ENCODE data around the gene KLHL29.

The KLHL29 gene

GRCh38 chr2:23691565-23691964 is 306.6 kb downstream of the KLHL29 start:
- Histone ChIP-seq H3K4me1 (ENCODE audit: control insufficient read depth in 2 of 2, insufficient read depth in 2 of 2, low read length in 2 of 2) (no peaks in the 10 kb centered on the region), H3K27ac (ENCODE audit: low read depth in 2 of 2, low read length in 2 of 2) (no peak overlapping the region), H3K36me3 (ENCODE audit: control insufficient read depth in 2 of 2, insufficient read depth in 2 of 2, low read length in 2 of 2) (peaks cover 0 to 5% of the 10 kb centered on the region in 2 donors), H3K4me3 (ENCODE audit: low read length in 2 of 2) (no peak overlapping the region), H3K9ac (ENCODE audit: low read depth in 1 of 2, low read length in 2 of 2) (no peak overlapping the region), H3K9me3 (ENCODE audit: control insufficient read depth in 2 of 2, low read length in 2 of 2) (no peaks in the 10 kb centered on the region), H3K27me3 (ENCODE audit: control insufficient read depth in 2 of 2, insufficient read depth in 2 of 2, low read length in 2 of 2) (no peaks in the 10 kb centered on the region)

- H3K9me3 ChIP-seq (ENCODE audit: control insufficient read depth in 2 of 2, low read length in 2 of 2) = no peaks in the 10 kb centered on the region
- H3K9ac ChIP-seq (ENCODE audit: low read depth in 1 of 2, low read length in 2 of 2) = no peak overlapping the region
- H3K4me3 ChIP-seq (ENCODE audit: low read length in 2 of 2) = no peak overlapping the region
- H3K36me3 ChIP-seq (ENCODE audit: control insufficient read depth in 2 of 2, insufficient read depth in 2 of 2, low read length in 2 of 2) = peaks cover 0 to 5% of the 10 kb centered on the region in 2 donors
- no peaks in the 10 kb centered on the region for H3K27me3 ChIP-seq (ENCODE audit: control insufficient read depth in 2 of 2, insufficient read depth in 2 of 2, low read length in 2 of 2)
- no peak overlapping the region for H3K27ac ChIP-seq (ENCODE audit: low read depth in 2 of 2, low read length in 2 of 2)
- H3K4me1 ChIP-seq (ENCODE audit: control insufficient read depth in 2 of 2, insufficient read depth in 2 of 2, low read length in 2 of 2) = no peaks in the 10 kb centered on the region
Measured at GRCh38 chr2:23692263-23692662, 307.3 kb downstream of the KLHL29 start.

GRCh38 chr2:23692851-23693605 is 308.0 kb downstream of the KLHL29 start:
- no peaks in the 10 kb centered on the region for H3K9me3 ChIP-seq (ENCODE audit: control insufficient read depth in 2 of 2, low read length in 2 of 2)
- H3K4me1 ChIP-seq (ENCODE audit: control insufficient read depth in 2 of 2, insufficient read depth in 2 of 2, low read length in 2 of 2) = no peaks in the 10 kb centered on the region
- H3K4me3 ChIP-seq (ENCODE audit: low read length in 2 of 2) = no peak overlapping the region
- no peak overlapping the region for H3K9ac ChIP-seq (ENCODE audit: low read depth in 1 of 2, low read length in 2 of 2)
- no peak overlapping the region for H3K27ac ChIP-seq (ENCODE audit: low read depth in 2 of 2, low read length in 2 of 2)
- no peaks in the 10 kb centered on the region for H3K27me3 ChIP-seq (ENCODE audit: control insufficient read depth in 2 of 2, insufficient read depth in 2 of 2, low read length in 2 of 2)
- peaks cover 0 to 5% of the 10 kb centered on the region in 2 donors for H3K36me3 ChIP-seq (ENCODE audit: control insufficient read depth in 2 of 2, insufficient read depth in 2 of 2, low read length in 2 of 2)

DNA sequence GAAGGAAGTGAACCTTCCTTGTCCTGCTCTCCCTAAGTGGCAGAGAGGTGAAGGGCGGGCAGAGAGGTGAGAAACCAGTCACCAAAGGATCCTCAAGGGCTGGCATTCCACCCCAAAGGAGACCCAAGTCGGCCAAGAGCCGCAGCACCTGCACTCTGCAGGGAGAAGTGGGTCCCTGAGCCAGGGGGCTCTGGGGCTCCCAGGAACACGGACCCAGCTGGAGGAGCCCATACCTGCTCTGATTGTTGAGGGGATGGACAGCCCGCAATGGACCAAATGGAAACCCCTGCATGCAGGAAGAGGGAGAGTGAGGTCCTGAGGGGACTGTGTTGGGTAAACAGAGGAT is 308.6 kb downstream of the KLHL29 start:
- H3K4me1 ChIP-seq (ENCODE audit: control insufficient read depth in 2 of 2, insufficient read depth in 2 of 2, low read length in 2 of 2) = no peaks in the 10 kb centered on the region
- no peaks in the 10 kb centered on the region for H3K27me3 ChIP-seq (ENCODE audit: control insufficient read depth in 2 of 2, insufficient read depth in 2 of 2, low read length in 2 of 2)
- H3K36me3 ChIP-seq (ENCODE audit: control insufficient read depth in 2 of 2, insufficient read depth in 2 of 2, low read length in 2 of 2) = peaks cover 0 to 5% of the 10 kb centered on the region in 2 donors
- no peak overlapping the region for H3K27ac ChIP-seq (ENCODE audit: low read depth in 2 of 2, low read length in 2 of 2)
- H3K9me3 ChIP-seq (ENCODE audit: control insufficient read depth in 2 of 2, low read length in 2 of 2) = no peaks in the 10 kb centered on the region
- H3K4me3 ChIP-seq (ENCODE audit: low read length in 2 of 2) = no peak overlapping the region
- no peak overlapping the region for H3K9ac ChIP-seq (ENCODE audit: low read depth in 1 of 2, low read length in 2 of 2)

GRCh38 chr2:23694058-23695045 is 309.4 kb downstream of the KLHL29 start:
- H3K4me1 ChIP-seq (ENCODE audit: control insufficient read depth in 2 of 2, insufficient read depth in 2 of 2, low read length in 2 of 2) = no peaks in the 10 kb centered on the region
- H3K9me3 ChIP-seq (ENCODE audit: control insufficient read depth in 2 of 2, low read length in 2 of 2) = no peaks in the 10 kb centered on the region
- H3K4me3 ChIP-seq (ENCODE audit: low read length in 2 of 2) = no peak overlapping the region
- H3K27ac ChIP-seq (ENCODE audit: low read depth in 2 of 2, low read length in 2 of 2) = no peak overlapping the region
- peaks cover 0 to 5% of the 10 kb centered on the region in 2 donors for H3K36me3 ChIP-seq (ENCODE audit: control insufficient read depth in 2 of 2, insufficient read depth in 2 of 2, low read length in 2 of 2)
- no peaks in the 10 kb centered on the region for H3K27me3 ChIP-seq (ENCODE audit: control insufficient read depth in 2 of 2, insufficient read depth in 2 of 2, low read length in 2 of 2)
- no peak overlapping the region for H3K9ac ChIP-seq (ENCODE audit: low read depth in 1 of 2, low read length in 2 of 2)

DNA sequence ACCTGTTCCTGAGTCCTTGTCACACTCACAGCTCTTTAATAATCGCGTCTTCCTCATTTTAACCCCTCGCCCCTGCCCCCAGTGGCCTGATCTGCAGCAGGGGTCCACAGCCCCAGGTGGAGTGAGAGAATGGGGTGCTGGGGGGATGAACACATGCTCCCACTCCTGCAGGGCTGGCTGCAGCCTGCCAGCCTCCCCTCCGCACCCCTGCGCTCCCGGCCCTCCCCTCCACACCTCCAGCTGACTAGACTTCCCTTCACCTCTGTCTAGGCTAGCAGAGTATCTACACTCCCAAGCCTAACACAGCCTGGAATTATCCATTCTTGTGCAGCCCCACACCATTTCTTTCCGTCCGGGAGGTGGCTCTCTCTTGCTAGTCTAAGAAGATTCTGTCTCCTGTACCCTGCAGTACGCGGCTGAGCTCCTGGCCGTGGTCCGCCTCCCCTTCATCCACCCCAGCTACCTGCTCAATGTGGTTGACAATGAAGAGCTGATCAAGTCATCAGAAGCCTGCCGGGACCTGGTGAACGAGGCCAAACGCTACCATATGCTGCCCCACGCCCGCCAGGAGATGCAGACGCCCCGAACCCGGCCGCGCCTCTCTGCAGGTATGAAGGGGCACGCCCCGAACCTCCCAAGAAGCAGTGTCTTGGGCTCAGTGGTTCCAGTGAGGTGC is 310.4 kb downstream of the KLHL29 start:
- Histone ChIP-seq H3K27me3 (ENCODE audit: control insufficient read depth in 2 of 2, insufficient read depth in 2 of 2, low read length in 2 of 2) (no peaks in the 10 kb centered on the region), H3K4me3 (ENCODE audit: low read length in 2 of 2) (no peak overlapping the region), H3K36me3 (ENCODE audit: control insufficient read depth in 2 of 2, insufficient read depth in 2 of 2, low read length in 2 of 2) (peaks cover 0 to 5% of the 10 kb centered on the region in 2 donors)

DNA sequence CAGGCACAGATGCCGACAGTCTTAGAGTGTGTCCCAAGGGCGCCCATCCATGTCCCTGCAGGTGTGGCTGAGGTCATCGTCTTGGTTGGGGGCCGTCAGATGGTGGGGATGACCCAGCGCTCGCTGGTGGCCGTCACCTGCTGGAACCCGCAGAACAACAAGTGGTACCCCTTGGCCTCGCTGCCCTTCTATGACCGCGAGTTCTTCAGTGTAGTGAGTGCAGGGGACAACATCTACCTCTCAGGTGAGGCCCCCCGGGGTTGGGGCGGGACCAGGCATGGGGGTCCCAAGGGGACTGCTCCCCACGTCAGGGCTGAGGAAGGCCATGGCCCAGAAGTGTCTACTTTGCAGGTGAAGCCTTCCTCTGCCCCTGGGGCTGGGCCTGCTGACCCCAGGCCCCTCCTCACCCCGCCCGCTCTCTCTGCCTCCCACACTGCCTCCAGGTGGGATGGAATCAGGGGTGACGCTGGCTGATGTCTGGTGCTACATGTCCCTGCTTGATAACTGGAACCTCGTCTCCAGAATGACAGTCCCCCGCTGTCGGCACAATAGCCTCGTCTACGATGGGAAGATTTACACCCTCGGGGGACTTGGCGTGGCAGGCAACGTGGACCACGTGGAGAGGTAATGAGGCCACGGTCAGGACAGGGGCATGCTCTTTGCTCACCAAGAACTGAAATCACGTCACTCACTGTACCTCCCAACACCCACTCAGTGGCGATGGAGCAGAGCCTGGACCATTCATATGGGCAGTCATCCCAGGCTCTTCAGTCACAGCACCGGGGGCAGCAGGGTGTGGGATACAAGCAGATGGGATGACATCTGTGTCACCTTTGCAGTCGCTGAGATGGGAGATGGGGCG is 311.1 kb downstream of the KLHL29 start:
- Histone ChIP-seq H3K27ac (ENCODE audit: low read depth in 2 of 2, low read length in 2 of 2) (no peak overlapping the region), H3K27me3 (ENCODE audit: control insufficient read depth in 2 of 2, insufficient read depth in 2 of 2, low read length in 2 of 2) (no peaks in the 10 kb centered on the region), H3K4me3 (ENCODE audit: low read length in 2 of 2) (no peak overlapping the region), H3K36me3 (ENCODE audit: control insufficient read depth in 2 of 2, insufficient read depth in 2 of 2, low read length in 2 of 2) (peaks cover 0 to 5% of the 10 kb centered on the region in 2 donors), H3K4me1 (ENCODE audit: control insufficient read depth in 2 of 2, insufficient read depth in 2 of 2, low read length in 2 of 2) (no peaks in the 10 kb centered on the region), H3K9ac (ENCODE audit: low read depth in 1 of 2, low read length in 2 of 2) (no peak overlapping the region), H3K9me3 (ENCODE audit: control insufficient read depth in 2 of 2, low read length in 2 of 2) (no peaks in the 10 kb centered on the region)

More for the DNA sequence above, 310.4 kb downstream of the KLHL29 start:
- Histone ChIP-seq H3K4me1 (ENCODE audit: control insufficient read depth in 2 of 2, insufficient read depth in 2 of 2, low read length in 2 of 2) (no peaks in the 10 kb centered on the region), H3K27ac (ENCODE audit: low read depth in 2 of 2, low read length in 2 of 2) (no peak overlapping the region), H3K9me3 (ENCODE audit: control insufficient read depth in 2 of 2, low read length in 2 of 2) (no peaks in the 10 kb centered on the region), H3K9ac (ENCODE audit: low read depth in 1 of 2, low read length in 2 of 2) (no peak overlapping the region)

DNA sequence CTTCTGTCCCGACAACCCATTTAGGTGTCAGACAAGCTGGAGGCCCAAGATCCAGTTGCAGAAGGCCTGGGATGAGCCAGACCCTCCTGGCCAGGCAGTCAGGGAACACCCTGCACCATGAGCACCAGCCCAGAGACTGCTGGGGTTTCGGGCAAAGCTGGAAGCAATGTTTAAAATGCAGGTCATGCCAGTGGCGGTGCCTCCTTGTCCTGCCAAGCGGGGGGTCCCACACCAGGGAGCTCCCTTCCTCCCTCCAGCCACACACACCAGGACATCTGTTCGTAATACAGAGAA is 311.7 kb downstream of the KLHL29 start:
- H3K9ac ChIP-seq (ENCODE audit: low read depth in 1 of 2, low read length in 2 of 2) = no peak overlapping the region
- H3K4me3 ChIP-seq (ENCODE audit: low read length in 2 of 2) = no peak overlapping the region
- H3K27ac ChIP-seq (ENCODE audit: low read depth in 2 of 2, low read length in 2 of 2) = no peak overlapping the region
- H3K9me3 ChIP-seq (ENCODE audit: control insufficient read depth in 2 of 2, low read length in 2 of 2) = no peaks in the 10 kb centered on the region
- no peaks in the 10 kb centered on the region for H3K4me1 ChIP-seq (ENCODE audit: control insufficient read depth in 2 of 2, insufficient read depth in 2 of 2, low read length in 2 of 2)
- no peaks in the 10 kb centered on the region for H3K27me3 ChIP-seq (ENCODE audit: control insufficient read depth in 2 of 2, insufficient read depth in 2 of 2, low read length in 2 of 2)
- H3K36me3 ChIP-seq (ENCODE audit: control insufficient read depth in 2 of 2, insufficient read depth in 2 of 2, low read length in 2 of 2) = peaks cover 0 to 5% of the 10 kb centered on the region in 2 donors

GRCh38 chr2:23697256-23698075 is 312.5 kb downstream of the KLHL29 start:
- Histone ChIP-seq H3K27me3 (ENCODE audit: control insufficient read depth in 2 of 2, insufficient read depth in 2 of 2, low read length in 2 of 2) (no peaks in the 10 kb centered on the region), H3K27ac (ENCODE audit: low read depth in 2 of 2, low read length in 2 of 2) (no peak overlapping the region), H3K36me3 (ENCODE audit: control insufficient read depth in 2 of 2, insufficient read depth in 2 of 2, low read length in 2 of 2) (peaks cover 0 to 3% of the 10 kb centered on the region in 2 donors), H3K9me3 (ENCODE audit: control insufficient read depth in 2 of 2, low read length in 2 of 2) (no peaks in the 10 kb centered on the region), H3K4me1 (ENCODE audit: control insufficient read depth in 2 of 2, insufficient read depth in 2 of 2, low read length in 2 of 2) (no peaks in the 10 kb centered on the region), H3K4me3 (ENCODE audit: low read length in 2 of 2) (no peak overlapping the region), H3K9ac (ENCODE audit: low read depth in 1 of 2, low read length in 2 of 2) (no peak overlapping the region)
